Neuron (in vitro differentiated cells): Measurements from ENCODE around the gene AP3D1.

Experiments used
- H2AFZ ChIP-seq: one replicate; pipeline ENCODE4 v1.6.1; 2013; ENCODE audit warnings: low read depth, mild to moderate bottlenecking, inconsistent platforms, low read length, moderate library complexity
- H3K27me3 ChIP-seq: one replicate; pipeline ENCODE4 v1.6.1; 2013; ENCODE audit warnings: low read length; ENCODE audit not compliant: insufficient read depth
- H3K36me3 ChIP-seq: one replicate; pipeline ENCODE4 v1.6.1; 2013; ENCODE audit warnings: low read length; ENCODE audit not compliant: insufficient read depth
- H3K4me1 ChIP-seq: one replicate; pipeline ENCODE4 v1.6.1; 2013; ENCODE audit warnings: low read length; ENCODE audit not compliant: insufficient read depth
- H3K4me3 ChIP-seq: 2 replicates; pipeline ENCODE4 v1.5.1; 2013; ENCODE audit warnings: mild to moderate bottlenecking, low read length, moderate library complexity
- H3K9me3 ChIP-seq: one replicate; pipeline ENCODE4 v1.6.1; 2013; ENCODE audit warnings: low read length

AP3D1 gene

DNA sequence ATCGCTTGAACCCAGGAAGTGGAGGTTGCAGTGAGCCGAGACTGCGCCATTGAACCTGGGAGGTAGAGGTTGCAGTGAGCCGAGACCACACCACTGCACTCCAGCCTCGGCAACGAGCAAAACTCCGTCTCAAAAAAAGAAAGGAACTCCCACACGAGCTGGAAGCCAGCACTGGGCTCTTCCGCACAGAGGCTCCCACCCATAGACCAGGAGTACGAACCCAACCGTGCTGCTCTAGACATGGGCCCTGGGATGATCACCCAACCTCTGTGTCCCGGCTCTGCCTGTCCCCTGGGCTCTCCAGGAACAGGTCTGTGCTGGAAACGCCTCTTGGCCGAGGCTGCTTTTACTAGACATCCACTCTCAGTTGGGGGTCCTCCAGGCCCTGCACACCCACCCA, 24.4 kb upstream of the AP3D1 start:
- H3K4me1 ChIP-seq, result peaks cover 6% of the 10 kb centered on the region
- peaks cover 4% of the 10 kb centered on the region for H3K9me3 ChIP-seq
- no peaks in the 10 kb centered on the region for H3K27me3 ChIP-seq
- no peak overlapping the region for H2AFZ ChIP-seq
- H3K36me3 ChIP-seq, result peaks cover 6% of the 10 kb centered on the region
- H3K4me3 ChIP-seq, result no peak overlapping the region

DNA sequence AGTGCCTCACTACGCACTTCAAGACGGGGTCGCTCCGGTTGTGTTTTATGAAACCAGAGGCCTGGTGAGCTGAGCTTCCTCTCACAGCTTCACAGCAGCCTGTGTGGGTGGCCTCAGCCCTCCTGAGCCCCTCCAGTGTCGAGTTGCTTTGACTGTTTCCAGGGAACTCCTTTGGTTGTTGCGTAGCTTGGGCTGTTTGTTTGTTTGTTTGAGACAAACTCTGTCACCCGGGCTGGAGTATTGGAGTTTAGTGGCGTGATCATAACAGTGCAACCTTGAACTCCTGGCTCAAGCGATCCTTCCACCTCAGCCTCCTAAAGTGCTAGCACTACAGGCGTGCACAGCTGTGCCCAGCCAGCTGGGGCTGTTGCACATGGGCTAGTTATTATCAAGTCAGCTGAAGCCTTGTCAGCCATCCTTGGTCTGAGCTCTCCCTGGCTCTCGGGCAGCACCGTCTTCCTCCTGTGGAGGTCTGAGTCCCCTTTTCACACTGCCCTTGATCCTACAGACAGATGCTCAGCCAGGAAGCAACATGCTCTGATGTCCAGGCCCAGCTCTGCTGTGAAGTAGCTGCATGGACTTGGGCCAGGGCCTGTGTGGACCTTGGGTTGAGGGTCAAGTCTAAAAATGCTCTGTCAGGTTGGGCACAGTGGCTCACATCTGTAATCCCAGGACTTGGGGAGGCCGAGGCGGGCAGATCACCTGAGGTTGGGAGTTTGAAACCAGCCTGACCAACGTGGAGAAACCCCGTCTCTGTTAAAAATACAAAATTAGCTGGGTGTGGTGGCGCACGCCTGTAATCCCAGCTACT, 22.6 kb upstream of the AP3D1 start:
- Histone ChIP-seq H3K4me3 (no peak overlapping the region), H3K4me1 (peaks cover 22% of the 10 kb centered on the region), H3K36me3 (peaks cover 7% of the 10 kb centered on the region), H3K27me3 (no peaks in the 10 kb centered on the region), H2AFZ (no peak overlapping the region), H3K9me3 (peaks cover 4% of the 10 kb centered on the region)

DNA sequence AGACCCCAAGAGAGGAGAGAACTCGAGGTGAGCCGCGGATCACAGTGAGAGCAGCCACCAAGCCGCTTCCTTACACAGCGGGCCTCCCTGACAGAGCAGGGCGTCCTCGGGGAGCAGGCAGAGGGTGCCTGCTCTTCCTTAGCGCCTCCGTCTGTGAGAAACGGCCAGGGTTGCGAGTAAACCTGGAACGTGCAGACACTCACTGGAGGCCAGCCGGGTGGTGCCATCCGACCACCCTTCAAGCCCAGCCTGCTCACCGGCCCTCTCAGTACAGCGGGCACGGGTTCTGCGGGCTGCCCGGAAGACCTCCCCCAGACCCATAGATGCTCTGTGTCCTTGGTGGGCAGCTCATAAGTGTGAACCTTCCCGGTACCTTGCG, 22.0 kb upstream of the AP3D1 start:
- peaks cover 4% of the 10 kb centered on the region for H3K9me3 ChIP-seq

DNA sequence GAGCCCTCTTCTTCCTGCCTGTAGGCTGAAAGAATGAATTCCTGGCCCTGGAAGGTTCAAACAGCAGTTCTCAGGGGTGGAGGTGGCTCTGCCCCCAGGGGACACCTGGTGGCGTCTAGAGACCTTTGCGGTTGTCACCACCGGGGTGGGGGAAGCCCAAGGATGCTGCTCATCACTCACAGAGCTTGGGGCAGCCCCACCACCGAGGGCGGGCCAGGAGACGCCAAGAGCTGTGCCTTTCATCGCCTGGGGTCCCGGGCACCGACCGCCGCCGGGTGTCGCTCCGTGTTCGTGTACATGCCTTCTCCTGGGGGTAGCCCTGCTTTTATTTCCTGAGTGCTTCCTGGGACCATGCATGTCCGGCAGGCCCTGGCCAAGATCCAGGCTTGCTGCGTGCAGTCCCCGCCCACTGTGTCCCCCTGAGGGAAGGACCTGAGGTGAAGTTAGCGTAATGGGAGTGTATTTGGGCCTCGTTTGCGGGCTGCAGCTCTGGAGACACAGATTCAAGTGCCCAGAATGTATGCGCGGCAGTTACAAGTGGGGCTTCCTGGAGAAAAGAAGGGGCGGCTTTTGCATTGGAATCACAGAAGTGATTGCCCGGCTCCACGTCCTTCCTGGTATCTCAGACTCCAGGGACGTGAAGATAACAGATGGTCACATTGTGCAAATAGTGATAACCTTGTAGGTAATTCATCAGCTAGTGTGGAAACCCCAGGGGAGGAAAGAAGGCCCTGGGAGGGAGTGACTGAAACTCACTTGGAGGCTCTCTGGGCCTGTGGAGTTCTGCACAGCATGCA, 20.2 kb upstream of the AP3D1 start:
- no peak overlapping the region for H2AFZ ChIP-seq
- H3K36me3 ChIP-seq, result peaks cover 5% of the 10 kb centered on the region
- H3K4me3 ChIP-seq, result no peak overlapping the region
- no peaks in the 10 kb centered on the region for H3K27me3 ChIP-seq
- H3K9me3 ChIP-seq, result peaks cover 4% of the 10 kb centered on the region
- H3K4me1 ChIP-seq, result peaks cover 39% of the 10 kb centered on the region

More for the DNA sequence above, 22.0 kb upstream of the AP3D1 start:
- Histone ChIP-seq H3K36me3 (peaks cover 5% of the 10 kb centered on the region), H3K27me3 (no peaks in the 10 kb centered on the region), H3K4me1 (peaks cover 28% of the 10 kb centered on the region), H3K4me3 (no peak overlapping the region), H2AFZ (no peak overlapping the region)

DNA sequence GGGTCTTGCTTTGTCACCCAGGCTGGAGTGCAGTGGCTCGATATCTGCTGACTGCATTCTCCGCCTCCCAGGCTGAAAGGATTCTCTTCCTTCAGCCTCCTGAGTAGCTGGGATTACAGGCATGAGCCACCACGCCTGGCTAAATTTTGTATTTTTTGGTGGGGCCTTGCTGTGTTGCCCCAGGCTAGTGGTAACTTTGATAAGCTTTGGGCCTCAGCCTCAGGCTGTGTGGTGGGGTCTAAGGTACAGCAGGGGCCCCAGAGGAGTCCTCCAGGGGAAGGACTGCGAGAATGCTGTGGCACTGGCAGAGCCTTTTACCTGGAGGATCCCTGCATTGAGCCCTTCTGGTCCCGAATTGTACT, 19.6 kb upstream of the AP3D1 start:
- Histone ChIP-seq H3K4me3 (no peak overlapping the region), H3K27me3 (no peaks in the 10 kb centered on the region), H3K9me3 (peaks cover 4% of the 10 kb centered on the region), H3K4me1 (peaks cover 39% of the 10 kb centered on the region), H2AFZ (no peak overlapping the region), H3K36me3 (peaks cover 5% of the 10 kb centered on the region)

DNA sequence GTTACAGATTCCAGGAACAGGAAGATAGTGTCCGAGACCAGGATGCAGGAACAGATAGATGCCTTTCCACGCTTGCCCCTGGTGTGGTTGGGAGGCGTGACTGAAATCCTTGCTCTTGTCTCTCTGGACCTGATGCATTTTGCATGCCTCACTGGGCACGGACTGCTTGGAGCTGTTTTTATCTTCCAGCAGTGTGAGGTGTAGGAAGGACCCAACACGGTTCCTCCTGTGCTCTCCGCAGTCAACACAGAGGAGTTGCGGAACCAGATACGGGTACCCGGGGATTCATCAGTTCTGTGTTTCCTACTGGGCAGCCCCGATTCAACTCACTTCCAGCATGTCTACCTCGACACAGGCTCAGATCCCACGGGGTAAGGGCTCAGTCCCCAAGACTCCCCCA, 18.9 kb upstream of the AP3D1 start:
- Histone ChIP-seq H2AFZ (no peak overlapping the region), H3K4me1 (peaks cover 43% of the 10 kb centered on the region), H3K27me3 (no peaks in the 10 kb centered on the region), H3K9me3 (peaks cover 4% of the 10 kb centered on the region), H3K36me3 (peaks cover 5% of the 10 kb centered on the region), H3K4me3 (no peak overlapping the region)

DNA sequence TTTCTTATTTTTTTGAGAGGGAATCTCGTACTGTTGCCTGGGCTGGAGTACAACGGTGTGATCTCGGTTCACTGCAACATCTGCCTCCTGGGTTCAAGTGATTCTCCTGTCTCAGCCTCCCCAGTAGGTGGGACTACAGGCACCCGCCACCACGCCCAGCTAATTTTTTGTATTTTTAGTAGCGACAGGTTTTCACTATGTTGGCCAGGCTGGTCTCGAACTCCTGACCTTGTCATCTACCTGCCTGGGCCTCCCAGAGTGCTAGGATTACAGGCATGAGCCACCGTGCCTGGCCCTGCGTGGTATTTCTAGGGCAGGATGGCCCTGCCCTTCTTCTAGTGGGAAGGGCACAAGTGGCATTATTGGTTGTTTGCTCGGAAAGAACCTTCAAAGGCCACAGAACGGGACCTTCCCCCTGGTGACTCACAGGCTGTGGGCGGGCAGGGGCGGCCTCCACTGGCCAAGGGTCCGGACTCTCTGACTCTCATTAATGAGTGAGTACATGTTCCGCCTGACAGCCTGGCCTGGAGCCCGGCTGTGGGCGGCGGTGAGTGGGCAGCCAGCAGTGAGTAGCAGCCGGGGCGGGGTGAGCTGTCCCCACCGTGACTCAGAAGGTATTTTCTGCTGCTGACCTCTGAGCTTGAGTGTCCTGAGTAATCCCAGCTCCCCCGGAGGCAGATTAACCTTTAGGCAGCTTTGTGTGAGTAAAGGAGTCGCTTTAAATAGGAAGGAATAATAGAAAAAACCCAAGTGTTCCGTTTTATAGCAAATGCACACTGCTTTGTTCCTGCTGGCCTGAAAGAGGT, 17.5 kb upstream of the AP3D1 start:
- no peaks in the 10 kb centered on the region for H3K27me3 ChIP-seq
- no peak overlapping the region for H3K4me3 ChIP-seq
- H2AFZ ChIP-seq, result no peak overlapping the region
- peaks cover 5% of the 10 kb centered on the region for H3K36me3 ChIP-seq
- peaks cover 43% of the 10 kb centered on the region for H3K4me1 ChIP-seq
- H3K9me3 ChIP-seq, result no peaks in the 10 kb centered on the region

DNA sequence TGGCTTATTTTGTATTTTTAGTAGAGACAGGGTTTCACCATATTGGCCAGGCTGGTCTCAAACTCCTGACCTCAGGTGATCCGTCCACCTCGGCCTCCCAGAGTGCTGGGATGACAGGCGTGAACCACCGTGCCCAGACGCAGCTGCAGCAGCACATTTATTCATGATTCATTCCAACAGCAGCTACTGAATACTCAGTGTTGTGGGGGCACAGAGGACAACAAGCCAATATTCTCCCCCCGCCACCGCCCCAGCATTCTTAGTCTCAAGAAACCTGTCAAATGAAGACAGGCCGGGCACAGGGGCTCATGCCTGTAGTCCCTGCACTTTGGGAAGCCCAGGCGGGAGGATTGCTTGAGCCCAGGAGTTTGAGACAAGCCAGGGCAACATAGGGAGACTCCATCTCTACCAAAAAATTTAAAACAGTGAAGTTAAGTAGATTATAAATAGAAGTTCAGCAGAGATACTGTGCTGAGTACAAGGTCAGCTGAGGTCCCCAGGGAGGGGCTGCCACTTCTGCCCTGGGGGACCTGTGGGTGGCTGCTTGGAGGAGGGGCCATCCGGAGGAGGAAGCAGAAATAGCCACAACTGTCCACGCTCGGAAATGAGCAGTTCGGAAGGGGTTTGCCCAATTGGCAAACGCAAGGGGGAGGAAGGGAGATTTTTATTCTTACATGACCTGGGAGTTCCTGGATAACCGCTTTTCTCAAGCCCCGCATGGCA, 16.7 kb upstream of the AP3D1 start:
- no peaks in the 10 kb centered on the region for H3K27me3 ChIP-seq
- H3K36me3 ChIP-seq, result peaks cover 3% of the 10 kb centered on the region
- H3K9me3 ChIP-seq, result no peaks in the 10 kb centered on the region
- peaks cover 43% of the 10 kb centered on the region for H3K4me1 ChIP-seq
- H3K4me3 ChIP-seq, result no peak overlapping the region
- H2AFZ ChIP-seq, result no peak overlapping the region

DNA sequence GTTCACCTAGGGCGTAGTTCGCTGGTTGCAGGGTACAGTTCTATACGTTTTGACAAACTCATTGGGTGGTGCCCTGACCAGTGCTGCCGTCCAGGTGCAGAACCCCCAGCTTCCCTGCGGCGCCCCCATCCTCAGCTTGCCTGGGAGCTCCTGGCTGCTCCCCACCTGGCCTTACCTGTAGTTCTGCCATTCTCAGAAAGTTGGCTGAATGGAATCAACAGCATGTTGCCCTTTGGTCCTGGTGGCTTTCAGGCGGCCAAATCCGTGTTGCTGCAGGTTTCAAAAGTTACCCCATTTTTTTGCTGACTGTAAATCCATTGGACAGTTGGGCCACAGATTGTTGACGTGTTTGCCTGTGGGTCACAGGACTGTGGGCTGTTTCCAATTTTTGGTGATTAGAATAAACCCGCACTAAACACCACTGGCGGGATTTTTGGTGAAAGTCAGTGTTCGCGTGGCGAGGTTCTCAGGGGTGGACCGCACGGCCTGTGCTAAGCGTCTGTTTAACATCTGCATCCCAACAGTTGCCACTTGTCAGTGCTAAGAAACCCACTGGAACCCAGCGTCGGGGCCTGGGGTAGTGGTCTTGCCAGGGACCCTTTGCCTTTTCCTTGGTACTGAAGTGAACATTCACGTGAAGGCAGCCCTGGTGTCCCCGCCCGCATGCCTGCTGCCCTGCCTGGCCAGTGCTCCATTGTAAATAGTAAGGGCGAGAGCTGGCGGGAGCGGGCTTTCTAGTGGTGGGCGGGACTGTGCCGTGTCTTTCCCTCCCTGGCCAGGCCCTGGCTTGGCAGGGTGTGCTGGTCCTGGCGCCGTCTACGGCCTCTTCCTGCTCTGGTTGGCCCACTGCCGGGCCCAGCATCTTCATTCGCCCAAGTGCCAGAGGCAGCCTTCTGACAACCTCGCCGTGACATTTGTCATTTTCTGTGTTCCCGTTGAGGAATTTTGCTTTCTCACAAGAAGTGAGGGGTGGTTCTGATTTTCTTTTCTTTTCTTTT, 15.7 kb upstream of the AP3D1 start:
- Histone ChIP-seq H3K4me3 (no peak overlapping the region), H3K36me3 (peaks cover 3% of the 10 kb centered on the region), H3K27me3 (no peaks in the 10 kb centered on the region), H3K4me1 (peaks cover 43% of the 10 kb centered on the region), H2AFZ (no peak overlapping the region), H3K9me3 (no peaks in the 10 kb centered on the region)

DNA sequence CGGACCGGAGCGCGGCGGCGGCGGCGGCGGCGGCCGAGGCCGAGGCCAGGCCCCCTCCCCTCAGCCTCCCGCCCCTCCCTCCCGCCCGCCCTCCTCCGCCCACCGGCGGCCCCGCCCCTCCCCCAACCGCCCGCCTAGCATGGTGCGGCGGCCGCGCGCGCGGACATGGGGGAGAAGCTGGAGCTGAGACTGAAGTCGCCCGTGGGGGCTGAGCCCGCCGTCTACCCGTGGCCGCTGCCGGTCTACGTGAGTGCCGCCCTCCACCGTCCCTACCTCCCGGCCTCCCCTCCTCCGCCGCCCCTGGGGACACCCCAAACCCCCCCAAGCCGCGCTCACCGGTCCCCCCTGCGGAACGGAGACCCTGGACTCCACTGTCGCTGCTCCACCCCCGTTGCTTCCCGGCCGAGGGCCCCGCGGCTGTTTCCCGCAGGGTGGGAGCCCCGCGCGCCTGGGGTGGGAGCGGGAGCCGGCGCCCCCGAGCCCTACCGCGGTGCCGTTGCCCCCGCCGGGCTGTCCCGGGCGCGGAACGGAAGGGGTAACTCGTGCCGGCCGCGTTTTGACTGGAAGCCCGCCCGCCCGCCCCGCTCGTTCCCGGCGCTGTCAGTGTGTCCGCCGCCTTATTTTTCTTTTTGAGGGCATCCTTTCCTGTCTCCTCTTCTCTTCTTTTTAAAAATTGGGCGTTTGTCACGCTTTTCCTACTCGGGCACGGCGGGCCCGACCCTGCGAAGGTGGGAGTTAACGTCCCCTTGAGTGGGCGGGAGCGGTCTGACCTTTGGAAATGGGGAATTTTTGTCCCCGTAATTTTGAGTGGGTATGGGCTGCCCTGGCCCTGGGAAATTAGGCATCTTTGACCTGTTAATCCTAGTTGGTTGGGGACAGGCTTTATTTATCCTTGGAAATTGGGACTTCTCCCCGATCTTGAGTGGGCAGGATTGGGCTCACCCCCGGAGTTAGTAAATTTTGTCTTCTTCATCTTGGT, 12.9 kb upstream of the AP3D1 start:
- H2AFZ ChIP-seq, result no peak overlapping the region
- H3K4me1 ChIP-seq, result peaks cover 25% of the 10 kb centered on the region
- no peaks in the 10 kb centered on the region for H3K36me3 ChIP-seq
- no peaks in the 10 kb centered on the region for H3K27me3 ChIP-seq
- no peaks in the 10 kb centered on the region for H3K9me3 ChIP-seq
- H3K4me3 ChIP-seq, result peak overlapping the region; percentile 78

DNA sequence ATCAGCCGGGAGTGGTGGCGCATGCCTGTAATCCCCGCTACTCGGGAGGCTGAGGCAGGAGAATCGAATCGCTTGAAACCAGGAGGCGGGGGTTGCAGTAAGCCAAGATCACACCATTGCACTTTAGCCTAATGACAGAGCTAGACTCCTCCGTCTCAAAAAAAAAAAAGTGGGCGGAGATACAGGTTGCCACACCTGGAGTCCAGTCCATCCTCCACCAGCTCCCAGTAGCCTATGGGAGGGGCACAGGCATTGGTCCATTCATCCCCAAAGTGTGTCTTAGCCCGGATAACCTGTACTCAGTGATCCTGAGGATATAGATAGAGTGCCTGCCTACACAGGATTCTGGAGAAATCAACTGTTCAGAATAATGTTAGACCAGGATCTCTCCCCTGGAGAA, 9.0 kb upstream of the AP3D1 start:
- no peaks in the 10 kb centered on the region for H3K27me3 ChIP-seq
- no peak overlapping the region for H3K4me3 ChIP-seq
- no peaks in the 10 kb centered on the region for H3K9me3 ChIP-seq
- H3K36me3 ChIP-seq, result no peaks in the 10 kb centered on the region
- no peak overlapping the region for H2AFZ ChIP-seq
- H3K4me1 ChIP-seq, result peaks cover 1% of the 10 kb centered on the region
